H1 (cell line): ENCODE data around the gene FOXP4. TPM values are rescaled to one million over a fixed set of nuclear protein-coding genes. Genes with fewer than 3 reads are reported as not detected.
A peak's percentile ranks its signal among the peaks of the same experiment; 100 is the strongest.

Experiments
- CTCF ChIA-PET: fragments of 300-600 bp; sonication (Branson Sonifier 250); formaldehyde crosslinking; loops from one replicate; lab custom pipeline; 2021; ENCODE audit not compliant: partially characterized antibody; lab: Charles Lee
- POLR2A ChIA-PET: fragments of 300-600 bp; sonication (Branson Sonifier 250); formaldehyde crosslinking; loops from one replicate; lab custom pipeline; 2021; ENCODE audit warnings: inconsistent platforms; ENCODE audit not compliant: partially characterized antibody; lab: Charles Lee
- DNase-seq, 2 experiments: peaks; one replicate each; pipeline versions ENCODE4 v3.0.0 to v3.0.0-alpha.2; 2010 to 2022; ENCODE audit warnings: low spot score in 2 of 2, low read depth in 1 of 2, mixed read lengths in 1 of 2
- FAIRE-seq: peaks from 2 replicates; lab custom pipeline; 2011; peaks lifted over from hg19 to GRCh38; lab: Jason Lieb, UNC
- H2AFZ ChIP-seq: 2 replicates; pipeline ENCODE4 v1.8.1; 2012; ENCODE audit warnings: low read length, inconsistent platforms
- H2AK5ac ChIP-seq: 2 replicates; pipeline ENCODE4 v1.6.1; 2013; ENCODE audit warnings: low read depth, low read length
- H2BK120ac ChIP-seq: replicated peaks from 2 replicates; pipeline ENCODE3; 2013; ENCODE audit warnings: low read depth, low read length, inconsistent platforms
- H2BK12ac ChIP-seq: 2 replicates; pipeline ENCODE4 v1.6.1; 2013; ENCODE audit warnings: low read depth, low read length
- H2BK15ac ChIP-seq: 2 replicates; pipeline ENCODE4 v1.6.1; 2013; ENCODE audit warnings: low read length
- H2BK20ac ChIP-seq: 2 replicates; pipeline ENCODE4 v1.6.1; 2013; ENCODE audit warnings: low read length
- H2BK5ac ChIP-seq: 2 replicates; pipeline ENCODE4 v1.6.1; 2013; ENCODE audit warnings: low read depth, low read length
- H3K14ac ChIP-seq: 2 replicates; pipeline ENCODE4 v1.6.1; 2013; ENCODE audit warnings: inconsistent platforms; ENCODE audit not compliant: insufficient read length
- H3K18ac ChIP-seq: 2 replicates; pipeline ENCODE4 v1.6.1; 2013; ENCODE audit warnings: low read length; ENCODE audit errors: extremely low read depth
- H3K23ac ChIP-seq: 2 replicates; pipeline ENCODE4 v1.6.1; 2013; ENCODE audit warnings: inconsistent platforms; ENCODE audit not compliant: insufficient read length
- H3K23me2 ChIP-seq: 2 replicates; pipeline ENCODE4 v1.6.1; 2013; ENCODE audit warnings: low read depth, low read length
- H3K27ac ChIP-seq: 2 replicates; pipeline ENCODE4 v1.6.1; 2011; ENCODE audit warnings: low read depth, low read length, inconsistent platforms
- H3K27me3 ChIP-seq, 4 experiments: replicated peaks in 1 of 4; 1 replicate in 1 of 4; 2 replicates in 3 of 4; pipeline versions ENCODE4 v1.6.1 to v1.8.1; 2011 to 2013; ENCODE audit warnings: low read length in 3 of 4, mild to moderate bottlenecking in 3 of 4, inconsistent platforms in 2 of 4, mixed read lengths in 2 of 4, moderate library complexity in 1 of 4; ENCODE audit not compliant: control insufficient read depth in 3 of 4, insufficient read depth in 3 of 4; ENCODE audit errors: extremely low read depth in 1 of 4
- H3K36me3 ChIP-seq, 4 experiments: 2 replicates each; pipeline versions ENCODE4 v1.6.1 to v1.8.1; 2011 to 2013; ENCODE audit warnings: mild to moderate bottlenecking in 4 of 4, low read length in 3 of 4, moderate library complexity in 2 of 4, control low read depth in 1 of 4, inconsistent platforms in 1 of 4; ENCODE audit not compliant: insufficient read depth in 4 of 4, control insufficient read depth in 2 of 4
- H3K4ac ChIP-seq: replicated peaks from 2 replicates; pipeline ENCODE3; 2013; ENCODE audit warnings: low read length, low read depth, mixed read lengths, inconsistent platforms; ENCODE audit not compliant: insufficient read length
- H3K4me1 ChIP-seq, 4 experiments: replicated peaks in 1 of 4; 1 replicate in 1 of 4; 2 replicates in 3 of 4; pipeline versions ENCODE4 v1.6.1 to v1.8.1; 2011 to 2013; ENCODE audit warnings: low read length in 3 of 4, inconsistent platforms in 2 of 4, mixed read lengths in 1 of 4; ENCODE audit not compliant: insufficient read depth in 4 of 4, control insufficient read depth in 3 of 4
- H3K4me2 ChIP-seq, 2 experiments: 2 replicates each; pipeline versions ENCODE4 v1.6.1 to v1.8.1; 2011 to 2013; ENCODE audit warnings: low read depth in 2 of 2, low read length in 2 of 2, control low read depth in 1 of 2, inconsistent platforms in 1 of 2, mild to moderate bottlenecking in 1 of 2; ENCODE audit not compliant: insufficient read depth in 1 of 2
- H3K4me3 ChIP-seq, 4 experiments: fragments of 200-600, 300-600 bp in 1 of 4; sonication (generic), shearing (Covaris generic), sonication (Bioruptor Twin) in 1 of 4; 2 replicates each; pipeline versions ENCODE4 v1.5.1 to v1.8.1; 2011 to 2016; ENCODE audit warnings: low read length in 4 of 4, low read depth in 3 of 4, control low read depth in 2 of 4, inconsistent platforms in 2 of 4, mild to moderate bottlenecking in 2 of 4, mixed read lengths in 1 of 4, moderate library complexity in 1 of 4; ENCODE audit not compliant: insufficient read depth in 2 of 4; ENCODE audit errors: extremely low read depth in 1 of 4
- H3K56ac ChIP-seq: replicated peaks from 2 replicates; pipeline ENCODE3; 2013; ENCODE audit warnings: low read depth, mild to moderate bottlenecking, mixed read lengths, low read length, inconsistent platforms; ENCODE audit not compliant: insufficient read length
- H3K79me1 ChIP-seq: 2 replicates; pipeline ENCODE4 v1.6.1; 2013; ENCODE audit warnings: low read depth, low read length, control low read depth
- H3K79me2 ChIP-seq, 2 experiments: 2 replicates each; pipeline versions ENCODE4 v1.6.1 to v1.8.1; 2012 to 2013; ENCODE audit warnings: low read length in 2 of 2, mild to moderate bottlenecking in 2 of 2, inconsistent platforms in 1 of 2; ENCODE audit not compliant: insufficient read depth in 2 of 2, control insufficient read depth in 1 of 2
- H3K9ac ChIP-seq, 4 experiments: replicated peaks in 1 of 4; 1 replicate in 1 of 4; 2 replicates in 3 of 4; pipeline versions ENCODE4 v1.6.1 to v1.8.1; 2011 to 2013; ENCODE audit warnings: low read depth in 3 of 4, low read length in 3 of 4, control low read depth in 2 of 4, mild to moderate bottlenecking in 2 of 4, moderate library complexity in 2 of 4, inconsistent platforms in 1 of 4; ENCODE audit errors: extremely low read depth in 1 of 4
- H3K9me3 ChIP-seq, 2 experiments: 2 replicates each; pipeline versions ENCODE4 v1.6.1 to v1.8.1; 2012 to 2013; ENCODE audit warnings: mild to moderate bottlenecking in 2 of 2, moderate library complexity in 2 of 2, control low read depth in 1 of 2, inconsistent platforms in 1 of 2, low read depth in 1 of 2, low read length in 1 of 2, mixed read lengths in 1 of 2; ENCODE audit not compliant: insufficient read depth in 2 of 2
- H4K20me1 ChIP-seq, 2 experiments: replicated peaks in 1 of 2; 2 replicates each; pipeline versions ENCODE3 to v1.8.1; 2011 to 2013; ENCODE audit warnings: inconsistent platforms in 2 of 2, low read length in 2 of 2, mild to moderate bottlenecking in 1 of 2; ENCODE audit not compliant: insufficient read depth in 2 of 2, control insufficient read depth in 1 of 2
- H4K5ac ChIP-seq: 2 replicates; pipeline ENCODE4 v1.6.1; 2013; ENCODE audit warnings: low read length, low read depth, mixed read lengths, inconsistent platforms; ENCODE audit not compliant: insufficient read length
- H4K8ac ChIP-seq: 2 replicates; pipeline ENCODE4 v1.8.0; 2013; ENCODE audit warnings: mild to moderate bottlenecking, moderate library complexity, low read length, inconsistent platforms; ENCODE audit not compliant: insufficient read depth; ENCODE audit errors: extremely low read depth
- H4K91ac ChIP-seq: replicated peaks from 2 replicates; pipeline ENCODE3; 2013; ENCODE audit warnings: low read length, mixed read lengths, inconsistent platforms; ENCODE audit not compliant: insufficient read length
- HDAC6 ChIP-seq: IDR thresholded peaks from one replicate; pipeline ENCODE4 v1.7.1; 2012; ENCODE audit warnings: low read depth, mild to moderate bottlenecking, inconsistent platforms, low read length, moderate library complexity
- WGBS, 2 experiments: shearing (Covaris generic) in 1 of 2; methylation state at CpG; one replicate each; pipeline versions ENCODE4 v1.1.6 to v1.1.7; 2013 to 2015; ENCODE audit warnings: low lambda C conversion rate in 2 of 2, mixed read lengths in 2 of 2, inconsistent platforms in 1 of 2, low coverage in 1 of 2, missing lambda C conversion rate in 1 of 2; ENCODE audit not compliant: insufficient replicate concordance in 2 of 2, insufficient coverage in 1 of 2, insufficient read length in 1 of 2; ENCODE audit errors: extremely low coverage in 1 of 2, missing lambda C conversion rate in 1 of 2; 5-methylcytosine and 5-hydroxymethylcytosine counted together
- polyA plus RNA-seq, 7 experiments: library from polyadenylated mRNA; depleted of rRNA in 3 of 7; stranded (reverse) in 5 of 7; unstranded in 2 of 7; fragments of >200 nt in 5 of 7; fragments of 200-250 nt in 2 of 7; gene quantifications; 1 replicate in 5 of 7; 2 replicates in 1 of 7; 4 replicates in 1 of 7; pipeline versions ENCODE4 v1.2.1 to v1.2.3, GENCODE V29; 2011 to 2013; ENCODE audit warnings: missing spikeins in 2 of 7, mixed read lengths in 2 of 7
- total RNA-seq: library from RNA; stranded (reverse); fragmentation: NEBNext Ultra II Directional; extraction: Animal tissue kit (Norgen Biotek cat#: 25700); gene quantifications from 2 replicates; pipeline ENCODE4 v1.2.1, GENCODE V29; 2021

FOXP4 gene
- total and polyA plus RNA-seq, 2 of the 8 experiments (the other 6 are each of a cell fraction or from before 2014, with no cell fraction given) = 4.8 to 13.3 TPM

- H3K18ac ChIP-seq = no peak overlapping the region
- no peak for TF ChIP-seq HDAC6
- H2BK120ac ChIP-seq = no peak overlapping the region
- no peak overlapping the region for H2AFZ ChIP-seq
- no peak overlapping the region for H2BK5ac ChIP-seq
- 87% methylated on average over 6 of the region's 6 CpGs; no CpG with 5 or more reads in 1 of the 2 experiments for WGBS, 2 experiments
- no peak overlapping the region for H3K27ac ChIP-seq
- H3K23ac ChIP-seq = no peak overlapping the region
- DNase-seq (no peak), FAIRE-seq (no peak)
- CTCF ChIA-PET = interaction anchor here (0.9 to 1.7 kb wide), 4 partner anchors 11 to 116 kb away, joined by 3 to 5 read pairs (median 4); no protein-coding TSS in a partner anchor
- no peaks in the 10 kb centered on the region for H4K20me1 ChIP-seq
- H4K8ac ChIP-seq = no peak overlapping the region
- H2BK15ac ChIP-seq = 0 out of 2 replicates have a peak overlapping the region, but pooled peaks have one; percentile 99
- no peak overlapping the region for H4K91ac ChIP-seq
- no peak overlapping the region for H3K4me3 ChIP-seq
- H2AK5ac ChIP-seq = no peak overlapping the region
- POLR2A ChIA-PET = interaction anchor here (1.2 to 2.7 kb wide), 2 partner anchors 11 to 18 kb away, joined by 3 to 26 read pairs; no protein-coding TSS in a partner anchor
- H3K9me3 ChIP-seq = no peaks in the 10 kb centered on the region
- H3K79me1 ChIP-seq = no peaks in the 10 kb centered on the region
- H3K14ac ChIP-seq = no peak overlapping the region
- no peak overlapping the region for H3K9ac ChIP-seq
- H3K36me3 ChIP-seq = peaks cover 0 to 5% (median 0%) of the 10 kb centered on the region in 4 experiments; a peak in 2 of 8 replicates
- H3K79me2 ChIP-seq = peaks cover 0 to 12% of the 10 kb centered on the region in 2 experiments; a peak in 2 of 4 replicates
- no peak overlapping the region for H3K56ac ChIP-seq
- H2BK20ac ChIP-seq = no peak overlapping the region
- H3K4me1 ChIP-seq = peaks cover 25 to 42% (median 36%) of the 10 kb centered on the region in 4 experiments
- no peak overlapping the region for H3K4me2 ChIP-seq
- no peak overlapping the region for H3K4ac ChIP-seq
- H3K27me3 ChIP-seq = no peaks in the 10 kb centered on the region
- peaks cover 3% of the 10 kb centered on the region; the same call in 1 of the 2 replicates for H3K23me2 ChIP-seq
- peak overlapping the region; percentile 81; the same call in 1 of the 2 replicates for H2BK12ac ChIP-seq
- H4K5ac ChIP-seq = no peak overlapping the region
Observed at GRCh38 chr6:41568202-41568584, 22.0 kb downstream of the FOXP4 start.
